GM12865 (cell line): Measurements from ENCODE around the gene MCUR1.

Experiments
- DNase-seq: peaks from one replicate; pipeline ENCODE4 v3.0.0; 2010; ENCODE audit warnings: low read depth
- H3K4me3 ChIP-seq: 2 replicates; pipeline ENCODE4 v1.5.1; 2011; ENCODE audit warnings: mild to moderate bottlenecking, low read depth, low read length, control low read depth
- TF ChIP-seq, protein P1 (sequence below): IDR thresholded peaks from 2 replicates; pipeline ENCODE4 v1.5.1; 2011; ENCODE audit warnings: low read length, control low read depth, low read depth, inconsistent platforms; ENCODE audit not compliant: insufficient read depth; ENCODE audit errors: missing control alignments

Gene MCUR1

DNA sequence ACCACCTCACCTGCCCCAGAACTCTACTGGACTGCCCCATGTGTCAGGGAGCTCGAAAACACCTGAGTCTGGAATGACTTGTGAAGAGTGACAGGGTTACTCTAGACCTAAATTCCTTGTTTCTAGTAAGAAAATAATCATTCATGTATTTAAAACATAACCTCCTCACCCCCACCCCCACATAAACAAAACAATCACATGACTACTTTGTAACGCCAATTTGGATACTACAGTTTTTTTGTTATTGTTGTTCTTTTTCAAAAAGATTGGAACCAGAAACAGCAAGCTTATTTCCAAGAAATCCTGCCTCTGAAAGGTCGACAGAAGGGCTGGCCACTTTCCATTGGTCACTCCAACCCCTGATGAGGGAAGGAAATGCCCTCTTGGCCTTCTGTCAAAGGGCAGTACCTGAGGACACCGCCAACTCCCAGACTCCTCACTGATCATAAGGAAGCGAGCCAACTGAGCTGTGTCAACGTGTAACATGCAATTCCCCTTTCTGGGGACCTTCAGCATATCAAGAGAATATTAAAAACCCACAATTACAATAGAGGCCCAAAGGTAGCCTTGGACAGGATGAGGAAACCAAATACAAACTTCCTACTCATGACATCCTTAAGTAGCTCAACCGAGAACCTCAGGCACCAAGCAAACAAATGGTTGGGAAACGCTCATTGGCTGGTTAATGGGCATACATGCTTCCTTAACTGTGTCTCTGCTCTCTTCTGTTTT, 2.6 kb downstream of the MCUR1 start:
- TF ChIP-seq, protein P1, sequence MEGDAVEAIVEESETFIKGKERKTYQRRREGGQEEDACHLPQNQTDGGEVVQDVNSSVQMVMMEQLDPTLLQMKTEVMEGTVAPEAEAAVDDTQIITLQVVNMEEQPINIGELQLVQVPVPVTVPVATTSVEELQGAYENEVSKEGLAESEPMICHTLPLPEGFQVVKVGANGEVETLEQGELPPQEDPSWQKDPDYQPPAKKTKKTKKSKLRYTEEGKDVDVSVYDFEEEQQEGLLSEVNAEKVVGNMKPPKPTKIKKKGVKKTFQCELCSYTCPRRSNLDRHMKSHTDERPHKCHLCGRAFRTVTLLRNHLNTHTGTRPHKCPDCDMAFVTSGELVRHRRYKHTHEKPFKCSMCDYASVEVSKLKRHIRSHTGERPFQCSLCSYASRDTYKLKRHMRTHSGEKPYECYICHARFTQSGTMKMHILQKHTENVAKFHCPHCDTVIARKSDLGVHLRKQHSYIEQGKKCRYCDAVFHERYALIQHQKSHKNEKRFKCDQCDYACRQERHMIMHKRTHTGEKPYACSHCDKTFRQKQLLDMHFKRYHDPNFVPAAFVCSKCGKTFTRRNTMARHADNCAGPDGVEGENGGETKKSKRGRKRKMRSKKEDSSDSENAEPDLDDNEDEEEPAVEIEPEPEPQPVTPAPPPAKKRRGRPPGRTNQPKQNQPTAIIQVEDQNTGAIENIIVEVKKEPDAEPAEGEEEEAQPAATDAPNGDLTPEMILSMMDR = no peak
- no peak for DNase-seq

DNA sequence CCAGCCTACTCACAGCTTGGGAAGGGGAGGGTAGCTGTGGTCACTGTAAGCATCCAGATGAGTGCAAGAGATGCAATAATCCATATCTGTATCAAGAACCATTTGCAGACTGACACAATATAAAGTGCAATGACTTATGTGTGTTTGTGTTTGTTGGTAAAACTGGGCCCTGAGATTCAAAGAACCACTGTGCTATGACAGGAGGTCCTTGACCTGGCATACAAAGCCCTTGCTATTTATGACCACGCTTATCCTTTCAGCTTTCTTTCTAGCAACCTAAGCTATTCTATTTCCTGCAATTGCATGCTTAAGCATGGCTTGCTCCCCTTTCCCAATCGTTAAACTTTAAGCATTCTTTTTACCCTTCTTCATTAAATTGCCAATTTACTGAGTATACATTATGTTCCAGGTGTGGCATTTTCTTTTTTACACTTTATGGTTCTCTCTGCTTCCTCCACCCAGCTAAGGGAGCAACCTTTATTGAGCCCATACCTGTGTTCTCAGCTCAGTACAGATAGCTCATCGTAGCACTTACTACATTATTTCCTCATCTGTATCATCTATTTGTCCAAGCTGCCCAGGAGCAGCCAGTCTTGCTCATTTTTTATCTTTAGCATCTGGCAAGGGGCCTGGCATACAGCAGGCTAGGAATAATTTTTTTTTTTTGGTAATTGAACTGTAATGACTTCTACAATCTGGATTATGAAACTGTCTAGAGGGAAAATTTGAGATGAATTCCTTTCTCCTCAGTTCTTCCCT, 3.5 kb downstream of the MCUR1 start:
- DNase-seq = no peak
- H3K4me3 ChIP-seq = no peak overlapping the region
- TF ChIP-seq, protein P1 = no peak

More for the DNA sequence above, 2.6 kb downstream of the MCUR1 start:
- no peak overlapping the region for H3K4me3 ChIP-seq

DNA sequence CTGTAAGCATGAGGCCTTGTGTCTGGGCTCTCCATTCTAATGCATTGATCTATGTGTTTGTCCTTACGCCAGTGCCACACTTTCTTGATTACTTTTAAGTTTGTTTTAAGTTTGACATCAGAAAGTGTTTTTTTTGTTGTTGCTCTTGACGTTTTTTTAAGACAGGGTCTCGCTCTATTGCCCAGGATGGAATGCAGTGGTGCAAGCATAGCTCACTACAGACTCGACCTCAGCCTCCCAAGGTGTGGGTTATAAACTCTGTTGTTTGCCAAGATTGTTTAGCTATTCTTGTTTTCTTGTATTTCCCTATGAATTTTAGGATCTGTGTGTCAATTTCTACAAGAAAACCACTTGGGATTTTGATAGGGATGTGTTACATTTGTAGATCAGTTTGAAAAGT, 5.6 kb downstream of the MCUR1 start:
- DNase-seq = no peak
- TF ChIP-seq, protein P1 = no peak
- no peak overlapping the region for H3K4me3 ChIP-seq

DNA sequence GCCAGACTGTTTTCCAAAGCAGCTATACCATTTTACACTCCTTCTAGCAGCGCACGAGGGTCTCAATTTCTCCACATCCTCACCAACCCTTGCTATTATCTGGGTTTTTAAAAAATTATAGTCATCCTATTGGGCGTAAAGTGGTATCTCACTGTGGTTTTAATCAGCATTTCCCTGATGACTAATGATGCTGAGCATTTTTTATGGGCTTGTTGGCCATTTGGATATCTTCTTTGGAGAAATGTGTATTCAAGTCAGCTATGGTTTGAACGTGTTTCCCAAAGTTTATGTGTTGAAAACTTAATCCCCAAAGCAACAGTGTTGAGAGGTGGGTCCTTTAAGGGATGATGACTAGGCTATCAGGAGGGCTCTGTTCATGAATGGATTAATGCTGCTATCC, 6.7 kb downstream of the MCUR1 start:
- DNase-seq = no peak
- no peak overlapping the region for H3K4me3 ChIP-seq
- TF ChIP-seq, protein P1 = no peak

DNA sequence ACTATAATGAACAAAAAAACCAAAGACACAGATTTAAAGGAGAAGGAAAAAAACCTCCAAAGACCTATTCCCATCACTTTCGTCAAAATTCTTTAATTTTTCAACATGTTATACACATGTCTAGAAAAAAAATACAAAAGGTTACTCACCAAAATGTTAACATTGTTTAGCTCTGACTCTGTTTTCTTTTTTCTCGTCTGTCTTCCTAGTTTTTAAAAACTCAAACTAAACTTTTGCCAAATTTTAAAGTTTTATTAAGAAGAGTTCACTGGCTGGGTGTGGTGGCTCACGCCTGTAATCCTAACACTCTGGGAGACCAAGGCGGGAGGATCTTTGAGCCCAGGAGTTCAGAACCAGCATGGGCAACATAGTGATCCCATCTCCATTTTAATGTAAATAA, 10.8 kb downstream of the MCUR1 start:
- H3K4me3 ChIP-seq = no peak overlapping the region
- DNase-seq = no peak
- TF ChIP-seq, protein P1 = no peak

DNA sequence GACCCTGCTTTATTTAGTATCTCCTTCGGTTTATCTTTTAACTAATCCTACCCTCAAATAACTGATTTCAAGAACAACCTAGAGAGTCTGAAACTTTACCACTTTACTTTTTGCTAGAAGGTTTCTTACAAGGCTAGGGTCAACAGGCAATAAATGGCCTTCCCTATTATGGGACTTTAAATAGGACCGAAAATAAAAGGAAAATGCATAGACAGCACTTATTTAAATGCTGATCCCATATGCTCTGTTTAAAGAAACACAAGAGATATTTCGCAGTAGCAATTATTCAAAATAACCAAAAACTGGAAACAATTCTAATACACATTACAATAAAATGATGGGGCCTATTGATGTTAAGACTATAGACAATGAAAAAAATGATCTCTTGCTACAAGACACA, 13.7 kb downstream of the MCUR1 start:
- no peak overlapping the region for H3K4me3 ChIP-seq
- TF ChIP-seq, protein P1 = no peak
- DNase-seq = no peak
